Adipocyte (in vitro differentiated cells): ENCODE data around the gene C3orf38.
A peak's percentile ranks its signal among the peaks of the same experiment; 100 is the strongest.
"Not testable (repeated sequence)": the region's sequence is repeated elsewhere in the genome, so short reads cannot be mapped to it uniquely, and the experiment has no call there.

ENCODE experiments used
- DNase-seq: peaks from one replicate; pipeline ENCODE4 v3.0.0-alpha.2; 2015; ENCODE audit warnings: low read depth
- H3K27me3 ChIP-seq: replicated peaks from 2 replicates; pipeline ENCODE4 v1.7.0; 2013; ENCODE audit warnings: mild to moderate bottlenecking, low read length, moderate library complexity; ENCODE audit not compliant: control insufficient read depth, insufficient read depth
- H3K36me3 ChIP-seq: 2 replicates; pipeline ENCODE4 v1.7.0; 2013; ENCODE audit warnings: low read length, mild to moderate bottlenecking, moderate library complexity; ENCODE audit not compliant: control insufficient read depth, insufficient read depth, severe bottlenecking
- H3K4me1 ChIP-seq: 2 replicates; pipeline ENCODE4 v1.7.0; 2013; ENCODE audit warnings: mild to moderate bottlenecking, low read length, moderate library complexity; ENCODE audit not compliant: control insufficient read depth, insufficient read depth
- H3K4me3 ChIP-seq: 2 replicates; pipeline ENCODE4 v1.7.0; 2013; ENCODE audit warnings: mild to moderate bottlenecking, low read length, moderate library complexity
- H3K9ac ChIP-seq: 2 replicates; pipeline ENCODE4 v1.7.0; 2013; ENCODE audit warnings: mild to moderate bottlenecking, low read length, moderate library complexity
- H3K9me3 ChIP-seq: 2 replicates; pipeline ENCODE4 v1.7.0; 2013; ENCODE audit warnings: mild to moderate bottlenecking, low read length, moderate library complexity; ENCODE audit not compliant: control insufficient read depth

The C3orf38 gene

DNA sequence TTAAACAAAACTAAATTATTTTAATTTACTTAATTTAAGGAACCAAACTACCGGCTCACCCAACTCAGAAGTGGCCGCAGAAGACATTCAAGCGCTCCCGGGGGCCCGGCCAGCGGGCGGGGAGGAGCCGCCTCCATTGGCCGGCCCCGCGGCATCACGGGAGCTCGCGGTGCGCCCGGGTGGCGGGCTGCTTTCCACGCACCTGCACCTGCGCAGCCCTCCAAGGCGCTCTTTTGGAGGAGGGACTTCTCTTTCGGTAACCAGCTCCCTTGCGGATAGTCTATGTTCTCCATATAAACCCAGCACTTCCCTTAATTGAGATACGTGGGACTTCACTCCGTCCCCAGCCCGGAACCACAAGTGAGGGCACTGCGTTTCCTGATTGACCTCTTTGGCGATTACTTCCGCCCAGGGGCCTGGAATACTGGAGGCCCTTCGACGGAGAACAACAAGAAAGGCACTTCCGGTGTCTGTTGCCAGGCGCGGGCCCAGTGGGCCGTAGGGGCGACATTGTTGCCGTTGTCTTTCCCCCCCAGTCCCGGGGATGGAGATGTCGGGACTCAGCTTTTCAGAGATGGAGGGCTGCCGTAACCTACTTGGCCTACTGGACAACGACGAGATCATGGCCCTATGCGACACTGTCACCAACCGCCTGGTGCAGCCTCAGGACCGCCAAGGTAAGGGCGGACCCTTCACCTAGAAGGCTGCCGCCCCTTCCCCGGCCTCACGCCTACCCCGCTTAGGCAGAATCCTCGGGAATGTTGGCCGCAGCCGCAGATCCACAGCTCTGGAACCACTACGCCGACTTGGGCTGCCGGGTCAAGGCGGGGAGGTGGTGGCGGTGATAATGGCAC, at the start of gene C3orf38:
C3orf38 (plus strand) TSS at position 451 of the 854 bp plus-strand sequence; CDS start at position 545, 94 bp downstream.
- H3K9me3 ChIP-seq, result no peaks in the 10 kb centered on the region
- H3K4me3 ChIP-seq, result peak within 1 kb of the TSS; percentile 98

DNA sequence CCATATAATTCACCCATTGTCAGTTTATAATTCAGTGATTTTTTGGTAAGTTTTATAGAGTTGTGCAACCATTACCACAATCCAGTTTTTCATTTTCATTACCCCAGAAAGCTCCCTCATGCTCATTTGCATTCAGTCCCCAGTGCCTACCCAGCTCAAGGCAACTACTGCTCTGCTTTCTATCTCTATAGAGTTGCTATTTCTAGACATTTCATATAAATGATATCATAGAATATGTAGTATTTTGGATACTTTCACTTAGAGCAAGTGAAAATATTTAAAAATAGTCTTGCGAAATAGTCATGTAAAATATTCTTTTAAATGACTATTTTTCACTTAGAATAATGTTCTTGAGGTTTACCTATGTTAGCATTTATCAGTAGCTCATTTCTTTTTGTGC, 48.6 kb upstream of the C3orf38 start:
- H3K4me3 ChIP-seq, result no peak overlapping the region
- H3K9me3 ChIP-seq, result no peaks in the 10 kb centered on the region
- DNase-seq, result peak; percentile 54
- H3K27me3 ChIP-seq, result no peaks in the 10 kb centered on the region
- H3K4me1 ChIP-seq, result peaks cover 28% of the 10 kb centered on the region
- H3K9ac ChIP-seq, result no peak overlapping the region
- peaks cover 8% of the 10 kb centered on the region for H3K36me3 ChIP-seq

More for the DNA sequence above, at the start of gene C3orf38:
- Histone ChIP-seq H3K27me3 (no peaks in the 10 kb centered on the region), H3K36me3 (peaks cover 17% of the 10 kb centered on the region), H3K4me1 (peaks cover 17% of the 10 kb centered on the region), H3K9ac (peak within 1 kb of the TSS; percentile 98)
- peak; percentile 94 for DNase-seq

- DNase-seq, result peak; percentile 14
- Histone ChIP-seq H3K4me1 (peaks cover 44% of the 10 kb centered on the region), H3K36me3 (no peaks in the 10 kb centered on the region), H3K9me3 (no peaks in the 10 kb centered on the region), H3K9ac (no peak overlapping the region), H3K4me3 (no peak overlapping the region), H3K27me3 (no peaks in the 10 kb centered on the region)
Observed at GRCh38 chr3:88105325-88105724, 44.4 kb upstream of the C3orf38 start.

DNA sequence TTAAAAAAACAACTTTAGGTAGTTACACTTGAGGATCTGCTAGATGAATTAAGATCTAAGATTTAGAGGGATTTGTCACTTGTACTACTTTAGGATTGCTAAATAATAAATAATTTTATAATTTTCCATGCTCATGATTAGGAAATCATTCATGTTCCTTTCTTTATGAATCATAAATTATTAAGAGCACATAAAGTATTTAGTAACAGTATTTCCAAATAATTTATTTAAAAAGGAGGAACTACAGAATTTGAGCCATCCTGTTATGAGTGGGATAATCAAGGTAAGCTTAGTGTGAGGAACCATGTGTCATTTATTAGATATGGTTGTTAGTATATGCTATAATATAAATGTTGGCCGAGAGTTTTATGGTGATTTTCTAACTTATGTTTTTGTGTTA, 37.5 kb upstream of the C3orf38 start:
- Histone ChIP-seq H3K36me3 (peaks cover 33% of the 10 kb centered on the region), H3K4me1 (peaks cover 27% of the 10 kb centered on the region), H3K9ac (no peak overlapping the region), H3K9me3 (no peaks in the 10 kb centered on the region), H3K4me3 (no peak overlapping the region), H3K27me3 (no peaks in the 10 kb centered on the region)
- no peak for DNase-seq

- H3K27me3 ChIP-seq, result no peaks in the 10 kb centered on the region
- H3K36me3 ChIP-seq, result peaks cover 33% of the 10 kb centered on the region
- peak; percentile 89 for DNase-seq
- H3K4me1 ChIP-seq, result peaks cover 32% of the 10 kb centered on the region
- H3K9me3 ChIP-seq, result no peaks in the 10 kb centered on the region
- H3K9ac ChIP-seq, result peak overlapping the region; percentile 37
- no peak overlapping the region for H3K4me3 ChIP-seq
Observed at GRCh38 chr3:88113311-88114162, 36.2 kb upstream of the C3orf38 start.

- H3K9ac ChIP-seq, result no peak overlapping the region
- H3K9me3 ChIP-seq, result no peaks in the 10 kb centered on the region
- H3K36me3 ChIP-seq, result peaks cover 33% of the 10 kb centered on the region
- H3K4me1 ChIP-seq, result peaks cover 30% of the 10 kb centered on the region
- no peaks in the 10 kb centered on the region for H3K27me3 ChIP-seq
- no peak for DNase-seq
- H3K4me3 ChIP-seq, result no peak overlapping the region
Observed at GRCh38 chr3:88114878-88115549, 34.7 kb upstream of the C3orf38 start.

DNA sequence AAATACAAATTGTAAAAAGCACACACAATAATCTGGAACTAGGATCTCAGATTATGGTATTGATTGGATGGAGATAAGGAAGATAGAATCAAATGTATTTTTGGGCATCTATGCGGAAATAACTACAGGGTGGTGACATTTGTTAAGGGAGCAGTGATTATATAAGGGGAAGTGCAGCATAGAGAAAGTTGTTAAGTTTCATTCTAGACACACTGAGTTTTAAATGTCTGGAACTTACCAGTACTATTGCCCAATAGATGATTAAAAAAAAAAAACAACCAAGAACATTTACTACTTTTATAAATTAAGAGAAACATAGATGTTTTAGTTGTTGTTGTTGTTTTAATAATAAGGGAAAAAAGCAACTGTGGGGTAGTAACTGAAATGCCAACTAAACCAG, 32.1 kb upstream of the C3orf38 start:
- Histone ChIP-seq H3K9me3 (no peaks in the 10 kb centered on the region), H3K27me3 (no peaks in the 10 kb centered on the region), H3K4me3 (no peak overlapping the region), H3K36me3 (peaks cover 37% of the 10 kb centered on the region), H3K9ac (no peak overlapping the region), H3K4me1 (peaks cover 13% of the 10 kb centered on the region)
- DNase-seq, result peak; percentile 48

GRCh38 chr3:88118603-88119002, 31.2 kb upstream of the C3orf38 start:
- not testable (repeated sequence) for H3K9me3 ChIP-seq, DNase-seq, H3K4me3 ChIP-seq, H3K9ac ChIP-seq, H3K4me1 ChIP-seq, H3K27me3 ChIP-seq
- H3K36me3 ChIP-seq, result peaks cover 39% of the 10 kb centered on the region

GRCh38 chr3:88123526-88123925, 26.2 kb upstream of the C3orf38 start:
- H3K27me3 ChIP-seq, result no peaks in the 10 kb centered on the region

DNA sequence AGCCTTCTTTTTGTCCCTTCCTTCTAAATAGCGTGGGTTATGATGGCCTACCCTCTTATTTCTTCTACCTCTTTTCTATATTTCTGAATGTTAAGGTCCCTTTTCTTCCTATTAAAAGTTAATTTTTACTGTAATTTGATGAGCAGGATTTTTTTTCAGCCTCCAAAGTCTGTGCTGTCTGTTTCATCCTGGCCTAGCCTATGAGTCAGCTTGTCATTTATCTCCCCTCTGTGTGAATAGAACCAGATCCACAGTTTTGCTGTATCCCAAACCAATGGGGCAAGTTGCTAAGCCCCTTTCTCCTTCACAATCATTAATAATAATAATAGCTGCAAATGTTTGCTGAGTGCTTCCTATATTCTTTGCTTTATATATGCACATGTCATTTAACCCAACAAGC, 18.1 kb upstream of the C3orf38 start:
- Histone ChIP-seq H3K4me3 (no peak overlapping the region), H3K4me1 (peaks cover 20% of the 10 kb centered on the region), H3K9me3 (no peaks in the 10 kb centered on the region), H3K27me3 (no peaks in the 10 kb centered on the region), H3K36me3 (peaks cover 68% of the 10 kb centered on the region), H3K9ac (no peak overlapping the region)
- no peak for DNase-seq

More at GRCh38 chr3:88123526-88123925, 26.2 kb upstream of the C3orf38 start:
- Histone ChIP-seq H3K9ac (no peak overlapping the region), H3K36me3 (peaks cover 15% of the 10 kb centered on the region), H3K9me3 (no peaks in the 10 kb centered on the region), H3K4me3 (no peak overlapping the region), H3K4me1 (peaks cover 7% of the 10 kb centered on the region)
- DNase-seq, result no peak

GRCh38 chr3:88132894-88133293, 16.9 kb upstream of the C3orf38 start:
- no peaks in the 10 kb centered on the region for H3K27me3 ChIP-seq
- H3K9ac ChIP-seq, result no peak overlapping the region
- peaks cover 26% of the 10 kb centered on the region for H3K4me1 ChIP-seq
- H3K36me3 ChIP-seq, result peaks cover 72% of the 10 kb centered on the region
- DNase-seq, result peak; percentile 43
- no peak overlapping the region for H3K4me3 ChIP-seq
- H3K9me3 ChIP-seq, result no peaks in the 10 kb centered on the region
